Measurements from ENCODE around the gene CCM2.

Gene CCM2

DNA sequence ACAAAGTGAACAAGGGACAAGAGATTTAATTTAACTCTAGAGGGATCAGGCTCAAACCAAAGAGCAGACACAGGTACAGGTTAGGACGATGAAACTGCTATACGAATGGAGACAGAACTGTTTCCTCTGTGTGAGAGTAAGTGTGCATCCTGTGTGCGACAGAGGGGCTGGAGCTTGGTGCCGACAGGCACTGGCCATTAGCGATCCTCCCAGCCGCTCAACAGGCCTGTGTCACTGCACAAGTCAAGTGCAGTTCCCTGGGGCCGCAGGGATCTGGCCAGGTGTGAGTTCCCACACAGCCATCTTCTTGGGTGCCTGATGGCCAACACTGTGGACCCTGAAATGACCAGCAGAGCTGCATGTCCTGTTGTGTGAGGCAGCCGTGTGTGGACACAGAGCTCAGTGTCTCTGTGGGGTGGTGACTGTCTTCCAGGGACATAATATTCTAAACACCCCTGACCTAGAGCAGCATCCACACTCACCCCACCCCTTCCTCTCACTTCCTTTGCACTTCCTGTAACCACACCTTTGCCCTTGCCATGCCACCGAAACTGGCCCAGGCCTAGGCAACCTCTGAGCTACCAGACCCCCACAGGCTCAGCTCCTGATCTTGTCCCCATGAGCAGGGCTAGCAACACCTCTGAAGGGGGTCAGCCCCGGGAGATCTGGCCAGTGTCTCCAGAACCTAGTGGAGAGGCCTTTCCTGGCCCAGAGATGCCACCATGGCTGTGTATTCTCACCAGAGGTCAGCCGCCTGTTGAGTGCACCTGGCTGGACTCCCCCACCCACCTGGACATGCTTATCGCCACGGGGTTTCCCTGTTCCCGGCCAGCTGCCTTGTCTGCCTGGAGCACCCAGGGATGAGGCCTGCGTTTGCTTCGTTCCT lies 123.2 kb downstream of the CCM2 start:
- TF ChIP-seq FOXP2 (optimal IDR thresholded peaks at IDR 0.05; ENCODE audit: borderline replicate concordance, extremely low read depth, extremely low read length, insufficient read depth) = no peak
- no peak for TF ChIP-seq POLR2AphosphoS5 (IDR thresholded peaks at IDR 0.05; ENCODE audit: low read depth, low read length)
- no peak for TF ChIP-seq SIN3A (IDR thresholded peaks at IDR 0.05; ENCODE audit: borderline replicate concordance, insufficient read depth, low read length)
- no peak for TF ChIP-seq TAF1 (IDR thresholded peaks at IDR 0.05; ENCODE audit: borderline replicate concordance, insufficient read depth, low read length)
- TF ChIP-seq, protein P1, sequence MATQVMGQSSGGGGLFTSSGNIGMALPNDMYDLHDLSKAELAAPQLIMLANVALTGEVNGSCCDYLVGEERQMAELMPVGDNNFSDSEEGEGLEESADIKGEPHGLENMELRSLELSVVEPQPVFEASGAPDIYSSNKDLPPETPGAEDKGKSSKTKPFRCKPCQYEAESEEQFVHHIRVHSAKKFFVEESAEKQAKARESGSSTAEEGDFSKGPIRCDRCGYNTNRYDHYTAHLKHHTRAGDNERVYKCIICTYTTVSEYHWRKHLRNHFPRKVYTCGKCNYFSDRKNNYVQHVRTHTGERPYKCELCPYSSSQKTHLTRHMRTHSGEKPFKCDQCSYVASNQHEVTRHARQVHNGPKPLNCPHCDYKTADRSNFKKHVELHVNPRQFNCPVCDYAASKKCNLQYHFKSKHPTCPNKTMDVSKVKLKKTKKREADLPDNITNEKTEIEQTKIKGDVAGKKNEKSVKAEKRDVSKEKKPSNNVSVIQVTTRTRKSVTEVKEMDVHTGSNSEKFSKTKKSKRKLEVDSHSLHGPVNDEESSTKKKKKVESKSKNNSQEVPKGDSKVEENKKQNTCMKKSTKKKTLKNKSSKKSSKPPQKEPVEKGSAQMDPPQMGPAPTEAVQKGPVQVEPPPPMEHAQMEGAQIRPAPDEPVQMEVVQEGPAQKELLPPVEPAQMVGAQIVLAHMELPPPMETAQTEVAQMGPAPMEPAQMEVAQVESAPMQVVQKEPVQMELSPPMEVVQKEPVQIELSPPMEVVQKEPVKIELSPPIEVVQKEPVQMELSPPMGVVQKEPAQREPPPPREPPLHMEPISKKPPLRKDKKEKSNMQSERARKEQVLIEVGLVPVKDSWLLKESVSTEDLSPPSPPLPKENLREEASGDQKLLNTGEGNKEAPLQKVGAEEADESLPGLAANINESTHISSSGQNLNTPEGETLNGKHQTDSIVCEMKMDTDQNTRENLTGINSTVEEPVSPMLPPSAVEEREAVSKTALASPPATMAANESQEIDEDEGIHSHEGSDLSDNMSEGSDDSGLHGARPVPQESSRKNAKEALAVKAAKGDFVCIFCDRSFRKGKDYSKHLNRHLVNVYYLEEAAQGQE (IDR thresholded peaks at IDR 0.05; ENCODE audit: insufficient read depth in 1 of 2, low read depth in 2 of 2, low read length in 2 of 2) = no peak

DNA sequence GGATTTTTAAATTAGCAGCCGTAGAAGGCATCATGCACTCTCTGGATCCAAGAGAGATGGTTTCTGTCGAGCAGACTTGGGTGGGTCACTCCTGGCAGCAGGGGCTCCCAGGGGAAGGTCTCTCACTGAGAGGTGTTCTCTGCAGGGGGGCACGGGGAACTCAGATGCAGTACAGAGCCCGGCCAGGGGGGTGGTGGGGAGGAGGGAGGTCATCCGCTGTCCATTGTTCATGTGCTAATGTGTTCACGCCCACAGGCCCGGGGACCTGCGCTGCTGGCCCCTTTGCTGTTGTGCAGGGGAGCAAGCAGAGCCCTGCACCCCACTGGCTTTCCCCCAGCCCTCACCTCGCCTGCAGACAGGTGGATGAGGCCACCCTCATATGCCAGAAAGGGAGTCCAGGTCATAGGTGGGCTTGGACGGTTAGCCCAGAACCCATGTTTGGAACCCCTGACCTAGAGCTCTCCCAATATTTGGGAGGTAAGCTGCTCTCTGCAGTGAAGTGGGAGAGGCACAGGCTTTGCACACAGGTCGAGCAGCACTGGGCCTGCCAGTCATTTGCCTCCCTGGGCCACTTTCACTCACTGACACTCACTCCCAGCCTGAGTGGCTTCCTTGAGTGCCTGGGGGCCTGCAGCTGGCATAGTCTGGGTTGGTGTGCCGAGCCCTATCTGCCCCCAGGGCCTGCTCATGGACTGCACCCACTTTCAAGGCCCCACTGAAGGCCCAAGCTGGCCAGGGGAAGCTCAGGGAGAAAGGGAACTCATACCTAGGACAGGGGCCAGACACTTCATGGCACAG lies 124.1 kb downstream of the CCM2 start:
- TF ChIP-seq SIN3A (IDR thresholded peaks at IDR 0.05; ENCODE audit: borderline replicate concordance, insufficient read depth, low read length) = no peak
- TF ChIP-seq, protein P1 (IDR thresholded peaks at IDR 0.05; ENCODE audit: insufficient read depth in 1 of 2, low read depth in 2 of 2, low read length in 2 of 2) = no peak
- TF ChIP-seq POLR2AphosphoS5 (IDR thresholded peaks at IDR 0.05; ENCODE audit: low read depth, low read length) = no peak
- TF ChIP-seq TAF1 (IDR thresholded peaks at IDR 0.05; ENCODE audit: borderline replicate concordance, insufficient read depth, low read length) = no peak
- no peak for TF ChIP-seq FOXP2 (optimal IDR thresholded peaks at IDR 0.05; ENCODE audit: borderline replicate concordance, extremely low read depth, extremely low read length, insufficient read depth)

DNA sequence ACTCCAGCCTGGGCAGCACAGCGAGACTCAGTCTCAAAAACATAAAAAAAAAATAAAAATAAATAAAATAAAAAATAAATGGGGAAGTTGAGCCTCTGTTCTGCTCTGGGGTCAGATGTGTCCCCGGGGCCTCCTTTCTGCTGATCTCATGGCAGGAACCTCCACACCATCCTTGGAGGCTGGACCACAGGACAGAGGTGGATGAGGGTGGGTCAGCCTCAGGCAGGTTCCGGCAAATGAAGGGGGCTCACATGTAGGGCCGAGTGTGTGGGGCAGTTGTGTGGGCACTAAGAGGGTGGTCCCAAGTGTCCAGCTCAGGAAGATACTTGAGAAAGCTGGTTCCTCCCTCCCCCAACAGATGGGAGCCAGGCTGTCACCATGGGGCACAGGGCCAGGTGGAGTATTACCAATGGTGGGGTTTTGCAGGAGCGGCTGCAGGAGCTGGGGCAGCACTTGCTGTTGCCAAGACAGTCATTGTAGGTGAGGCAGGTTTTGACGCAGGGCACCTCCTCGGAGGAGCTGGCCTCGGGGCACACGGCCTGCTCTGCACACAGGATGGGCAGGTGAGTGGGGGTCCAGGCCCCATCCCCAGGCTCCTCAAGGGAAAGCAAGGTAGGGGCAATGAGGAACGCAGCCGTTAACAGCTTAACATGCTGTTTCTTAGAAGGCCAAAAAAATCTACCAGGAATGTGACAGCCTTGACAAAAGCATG lies 125.3 kb downstream of the CCM2 start:
- TF ChIP-seq POLR2AphosphoS5 (IDR thresholded peaks at IDR 0.05; ENCODE audit: low read depth, low read length) (no peak), TAF1 (IDR thresholded peaks at IDR 0.05; ENCODE audit: borderline replicate concordance, insufficient read depth, low read length) (no peak), SIN3A (IDR thresholded peaks at IDR 0.05; ENCODE audit: borderline replicate concordance, insufficient read depth, low read length) (no peak), FOXP2 (optimal IDR thresholded peaks at IDR 0.05; ENCODE audit: borderline replicate concordance, extremely low read depth, extremely low read length, insufficient read depth) (no peak)
- TF ChIP-seq, protein P1 (IDR thresholded peaks at IDR 0.05; ENCODE audit: insufficient read depth in 1 of 2, low read depth in 2 of 2, low read length in 2 of 2) = no peak

Measured in PFSK-1 (cell line).